Stimulated activated CD4-positive, alpha-beta T cell treated with anti-CD3 and anti-CD28 coated beads, TNF-alpha, amount 100 ng/mL, for 24 hours (primary cell): Measurements from ENCODE around the gene CNTRL.
A peak's percentile ranks its signal among the peaks of the same experiment; 100 is the strongest.
"Not testable (repeated sequence)": the region's sequence is repeated elsewhere in the genome, so short reads cannot be mapped to it uniquely, and the experiment has no call there.

Experiments used
- DNase-seq, 3 experiments: peaks; one replicate each; pipeline ENCODE4 v3.0.0-alpha.2; 2020; ENCODE audit warnings: low read depth in 3 of 3

CNTRL gene

GRCh38 chr9:121133104-121133816 is 58.5 kb downstream of the CNTRL start:
- DNase-seq = peak in 2 of 3 experiments; percentile 19 to 54

GRCh38 chr9:121135642-121136041 is 60.9 kb downstream of the CNTRL start:
- no peak for DNase-seq

- no peak for DNase-seq
These were observed 63.8 kb downstream of the CNTRL start for GRCh38 chr9:121138561-121138960.

DNA sequence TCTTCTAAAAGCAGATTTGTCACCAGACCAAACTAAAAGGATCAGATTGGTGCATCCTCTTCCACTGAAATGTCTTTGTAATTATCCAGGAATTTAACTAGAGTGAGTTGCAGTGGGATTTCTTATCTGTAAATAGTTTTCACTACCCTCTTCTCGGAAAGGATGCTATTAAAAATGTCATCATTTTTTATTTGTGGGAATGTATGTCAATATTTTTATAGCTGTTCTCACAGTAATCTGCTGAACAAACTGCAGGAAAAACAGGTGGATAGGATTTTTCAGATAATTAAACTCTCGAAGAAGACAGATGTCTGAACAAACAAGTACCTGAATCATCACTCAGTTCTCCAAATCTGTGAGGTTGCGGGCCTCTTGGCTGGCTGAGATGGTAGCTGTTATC is 64.2 kb downstream of the CNTRL start:
- no peak for DNase-seq

GRCh38 chr9:121140162-121140561 is 65.4 kb downstream of the CNTRL start:
- DNase-seq = no peak

DNA sequence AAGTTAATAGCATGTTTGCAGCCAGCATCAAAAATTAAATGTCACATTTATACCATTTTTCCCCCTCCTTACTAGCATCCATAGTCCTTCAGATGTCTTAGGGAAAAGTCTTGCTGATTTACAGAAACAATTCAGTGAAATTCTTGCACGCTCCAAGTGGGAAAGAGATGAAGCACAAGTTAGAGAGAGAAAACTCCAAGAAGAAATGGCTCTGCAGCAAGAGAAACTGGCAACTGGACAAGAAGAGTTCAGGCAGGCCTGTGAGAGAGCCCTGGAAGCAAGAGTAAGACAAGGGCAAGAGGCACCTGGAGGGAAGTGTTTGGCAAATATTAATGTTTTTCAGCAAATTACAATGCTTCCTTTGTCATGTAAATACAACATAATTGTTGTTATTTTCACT is 66.6 kb downstream of the CNTRL start:
- DNase-seq = no peak

GRCh38 chr9:121141706-121142105 is 67.0 kb downstream of the CNTRL start:
- no peak for DNase-seq

DNA sequence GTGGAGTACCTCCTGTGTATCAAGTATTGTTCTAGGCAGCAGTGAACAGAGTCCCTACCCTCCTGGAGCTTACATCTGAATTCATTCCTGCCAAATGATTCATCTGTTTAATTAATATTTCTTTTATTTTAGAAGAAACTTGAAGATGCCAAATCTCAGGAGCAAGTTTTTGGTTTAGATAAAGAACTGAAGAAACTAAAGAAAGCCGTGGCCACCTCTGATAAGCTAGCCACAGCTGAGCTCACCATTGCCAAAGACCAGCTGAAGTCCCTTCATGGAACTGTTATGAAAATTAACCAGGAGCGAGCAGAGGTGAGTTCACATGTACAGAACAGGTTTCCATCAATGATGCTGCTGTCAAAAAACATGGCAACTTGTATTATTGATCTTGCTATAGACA is 69.0 kb downstream of the CNTRL start:
- DNase-seq = no peak

- no peak for DNase-seq
These were observed 69.7 kb downstream of the CNTRL start for GRCh38 chr9:121144482-121144881.

GRCh38 chr9:121150188-121150587 is 75.4 kb downstream of the CNTRL start:
- no peak for DNase-seq

DNA sequence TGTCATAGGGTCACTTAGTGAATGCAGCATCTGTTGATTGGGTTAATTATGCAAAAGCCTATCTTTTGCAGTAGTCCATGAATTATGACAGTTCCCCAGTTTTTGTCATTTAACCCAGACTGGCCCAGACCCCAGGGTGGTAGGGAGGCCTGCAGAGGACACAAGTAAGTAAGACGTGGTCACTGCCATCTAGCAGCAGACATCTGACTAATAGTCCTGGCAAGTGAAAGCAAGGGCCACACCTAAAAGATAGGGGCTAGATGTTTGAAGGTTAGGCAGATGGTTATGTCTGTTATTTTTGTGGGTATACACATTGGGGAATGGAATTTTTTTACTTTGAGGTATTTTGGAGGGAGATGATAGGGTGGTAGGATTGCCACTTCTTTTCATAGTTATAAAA is 78.9 kb downstream of the CNTRL start:
- DNase-seq = no peak

DNA sequence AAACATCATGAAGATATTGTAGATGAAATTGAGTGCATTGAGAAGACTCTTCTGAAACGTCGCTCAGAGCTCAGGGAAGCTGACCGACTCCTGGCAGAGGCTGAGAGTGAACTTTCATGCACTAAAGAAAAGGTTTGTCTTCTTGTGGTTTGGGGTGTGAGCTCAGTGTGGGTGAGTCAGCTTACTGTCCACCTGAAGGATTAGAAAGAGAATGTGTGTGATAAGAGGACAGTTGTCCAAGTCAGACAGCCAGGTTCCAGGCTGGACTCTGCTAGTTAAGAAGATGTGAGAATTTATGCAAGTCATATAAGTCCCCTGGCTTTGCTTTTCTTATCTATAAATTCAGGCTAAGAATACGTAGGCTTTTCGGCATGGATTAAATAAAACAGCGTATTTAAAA is 80.0 kb downstream of the CNTRL start:
- DNase-seq = no peak

DNA sequence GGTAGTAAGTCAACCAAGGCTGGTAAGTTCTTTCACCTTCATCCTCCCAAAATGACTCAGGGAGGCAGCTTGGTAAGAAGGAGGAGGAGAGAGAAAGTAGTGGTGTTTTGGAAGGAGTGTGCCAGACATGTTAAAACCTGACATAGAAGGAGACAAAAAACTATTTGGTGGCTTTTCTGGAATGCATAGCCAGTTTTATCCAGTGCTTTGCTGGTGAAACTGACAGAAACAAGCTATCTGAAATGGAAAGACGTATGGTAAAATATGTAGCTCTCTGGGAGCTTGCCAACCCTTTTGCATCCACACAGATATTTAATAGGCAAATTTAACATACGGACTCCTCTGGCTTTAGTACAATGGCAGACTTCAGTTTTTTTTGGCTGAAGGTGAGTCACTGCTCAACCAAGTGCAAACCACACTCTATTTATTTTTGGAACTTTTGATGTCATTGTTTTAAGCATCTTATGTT is 81.5 kb downstream of the CNTRL start:
- DNase-seq = no peak

DNA sequence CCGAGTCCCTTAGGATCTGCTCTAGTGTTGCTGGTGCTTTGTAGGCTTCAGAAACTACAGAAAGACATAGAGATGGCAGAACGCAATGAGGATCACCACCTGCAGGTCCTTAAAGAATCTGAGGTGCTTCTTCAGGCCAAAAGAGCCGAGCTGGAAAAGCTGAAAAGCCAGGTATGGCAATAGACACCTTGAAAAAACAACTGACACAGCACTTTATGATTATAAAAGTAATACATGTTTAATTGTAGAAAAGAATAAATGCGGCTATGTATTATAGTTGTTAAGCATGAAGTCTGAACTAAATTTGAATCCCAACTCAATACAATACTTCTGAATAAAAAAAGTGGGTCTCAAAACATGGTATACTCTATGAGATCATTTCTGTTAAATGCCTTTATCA is 83.2 kb downstream of the CNTRL start:
- no peak for DNase-seq

DNA sequence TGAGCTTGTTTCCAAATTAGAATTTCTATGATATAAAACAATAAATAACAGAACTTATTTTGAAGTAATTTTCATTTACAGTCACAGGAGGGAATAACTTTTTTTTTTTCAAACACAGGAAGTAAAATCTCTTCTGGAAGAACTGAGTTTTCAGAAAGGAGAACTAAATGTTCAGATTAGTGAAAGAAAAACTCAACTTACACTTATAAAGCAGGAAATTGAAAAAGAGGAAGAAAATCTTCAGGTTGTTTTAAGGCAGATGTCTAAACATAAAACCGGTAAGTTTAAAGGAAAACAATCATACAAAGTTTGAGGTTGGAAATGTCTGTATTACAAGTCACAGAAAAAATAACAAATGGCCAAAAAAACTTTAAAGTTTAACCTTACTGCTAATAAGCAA is 85.3 kb downstream of the CNTRL start:
- no peak for DNase-seq

DNA sequence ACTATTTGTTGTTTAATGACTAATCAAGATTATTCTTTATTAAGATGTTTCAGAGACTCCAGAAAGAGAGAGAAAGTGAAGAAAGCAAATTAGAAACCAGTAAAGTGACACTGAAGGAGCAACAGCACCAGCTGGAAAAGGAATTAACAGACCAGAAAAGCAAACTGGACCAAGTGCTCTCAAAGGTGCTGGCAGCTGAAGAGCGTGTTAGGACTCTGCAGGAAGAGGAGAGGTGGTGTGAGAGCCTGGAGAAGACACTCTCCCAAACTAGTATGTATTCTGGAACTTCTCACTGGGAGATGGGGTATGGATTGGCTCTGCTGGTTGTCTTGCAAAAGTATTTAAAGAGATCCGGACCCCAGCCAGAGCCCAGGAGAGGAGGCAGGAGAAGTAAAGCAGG is 93.3 kb downstream of the CNTRL start:
- DNase-seq = no peak

DNA sequence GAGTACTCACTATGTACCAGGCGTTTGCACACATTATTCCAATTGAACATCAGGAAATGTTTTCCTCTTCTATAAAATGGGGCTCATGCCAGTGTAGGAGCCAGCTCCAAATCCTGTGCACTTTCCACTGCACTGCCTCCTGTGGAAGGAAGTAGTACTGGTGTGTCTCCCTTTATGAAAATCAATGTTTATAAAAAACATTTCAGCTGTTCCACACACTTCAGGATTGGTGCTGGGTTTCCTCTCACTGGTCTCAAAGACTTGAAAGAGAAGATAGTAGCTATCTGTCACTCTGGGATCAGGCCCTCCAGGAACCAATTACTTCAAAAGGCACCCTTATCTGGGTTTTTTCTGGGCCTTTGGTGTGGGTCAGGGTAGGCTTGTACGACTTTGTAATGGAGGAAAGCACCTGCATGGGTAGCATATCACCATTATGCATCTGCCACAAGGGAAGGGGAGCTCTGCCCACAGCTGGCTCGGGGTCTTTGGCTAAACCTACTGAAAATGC is 94.4 kb downstream of the CNTRL start:
- DNase-seq = no peak

GRCh38 chr9:121171236-121171635 is 96.5 kb downstream of the CNTRL start:
- DNase-seq = no peak

DNA sequence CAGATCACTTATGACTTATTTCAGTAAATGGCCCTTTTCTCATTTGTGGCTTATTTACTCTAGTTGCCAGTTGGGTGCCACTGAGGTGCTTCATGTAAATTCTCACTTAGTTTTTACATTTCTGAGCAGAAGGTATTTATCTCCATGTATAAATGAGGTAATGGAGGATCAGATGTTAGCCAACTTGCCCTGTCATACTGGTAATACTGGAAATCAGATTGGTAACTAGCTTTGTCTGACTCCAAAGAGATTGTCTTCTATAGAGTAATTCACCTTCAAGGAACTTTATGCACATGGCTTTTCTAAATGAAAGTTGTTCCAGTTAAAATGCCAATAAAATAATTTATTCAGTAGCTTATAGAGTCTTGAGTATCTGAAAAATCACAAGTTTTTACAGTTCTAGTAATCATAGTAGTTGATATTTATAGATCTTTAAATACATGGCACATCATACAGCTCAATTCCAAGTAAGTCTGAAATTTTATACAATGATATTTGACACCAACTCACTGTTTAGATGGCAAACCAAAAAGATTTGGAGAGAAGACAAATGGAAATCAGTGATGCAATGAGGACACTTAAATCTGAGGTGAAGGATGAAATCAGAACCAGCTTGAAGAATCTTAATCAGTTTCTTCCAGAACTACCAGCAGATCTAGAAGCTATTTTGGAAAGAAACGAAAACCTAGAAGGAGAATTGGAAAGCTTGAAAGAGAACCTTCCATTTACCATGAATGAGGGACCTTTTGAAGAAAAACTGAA is 98.2 kb downstream of the CNTRL start:
- DNase-seq = no peak

DNA sequence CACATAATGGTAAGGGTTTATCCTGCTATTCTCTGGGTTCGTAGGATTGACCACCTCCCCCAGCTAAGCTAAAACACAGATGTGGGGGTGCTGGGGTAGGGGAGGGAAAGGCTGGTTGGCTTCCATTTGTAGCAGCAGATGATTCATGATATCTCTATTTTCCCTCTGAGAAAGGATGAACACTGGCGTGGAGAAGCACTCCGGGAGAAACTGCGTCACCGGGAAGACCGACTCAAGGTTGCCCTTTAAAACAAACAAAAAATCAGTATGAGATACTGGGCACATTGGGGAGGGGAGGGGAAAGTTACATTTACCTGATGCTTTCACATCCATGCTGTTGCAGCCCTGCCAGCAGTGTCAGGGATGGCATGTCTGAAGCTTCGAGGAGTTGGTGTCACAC is 98.7 kb downstream of the CNTRL start:
- no peak for DNase-seq

DNA sequence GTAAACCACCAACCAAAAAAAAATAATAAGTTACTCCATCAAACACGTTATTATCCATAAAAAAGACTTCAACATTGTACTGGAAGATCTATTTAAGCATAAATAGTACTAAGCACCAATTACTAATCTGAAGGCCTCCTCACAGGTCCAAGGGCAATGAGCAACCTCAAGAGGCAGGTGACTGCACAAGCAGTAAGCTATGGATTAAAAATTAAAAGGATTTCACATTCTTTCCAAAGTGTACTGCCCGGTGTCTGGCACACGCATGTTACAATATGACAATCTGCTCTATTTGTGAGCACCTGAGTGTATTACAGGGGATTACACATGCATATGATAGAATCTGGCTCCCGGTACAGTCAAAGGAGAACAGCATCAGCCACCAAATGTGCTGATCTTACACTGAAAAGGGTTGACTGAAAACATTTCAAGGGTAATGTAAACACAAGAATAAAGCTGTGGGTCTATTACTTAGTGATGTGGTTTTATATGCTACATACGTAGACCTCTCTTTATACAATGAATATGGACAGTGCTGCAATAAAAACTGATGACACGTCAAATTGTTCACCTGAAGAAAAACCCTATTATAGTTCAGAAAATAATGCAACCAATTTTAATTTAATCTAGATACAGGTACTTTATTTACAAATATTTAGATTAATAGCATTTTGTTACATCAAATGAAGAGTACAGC is 104.1 kb downstream of the CNTRL start:
- no peak for DNase-seq

- not testable (repeated sequence) for DNase-seq
These were observed 104.6 kb downstream of the CNTRL start for GRCh38 chr9:121179373-121179721.
